ENCODE results near the gene MED13.
A peak's percentile ranks its signal among the peaks of the same experiment; 100 is the strongest.
"Not testable (repeated sequence)": the region's sequence is repeated elsewhere in the genome, so short reads cannot be mapped to it uniquely, and the experiment has no call there.

The MED13 gene

DNA sequence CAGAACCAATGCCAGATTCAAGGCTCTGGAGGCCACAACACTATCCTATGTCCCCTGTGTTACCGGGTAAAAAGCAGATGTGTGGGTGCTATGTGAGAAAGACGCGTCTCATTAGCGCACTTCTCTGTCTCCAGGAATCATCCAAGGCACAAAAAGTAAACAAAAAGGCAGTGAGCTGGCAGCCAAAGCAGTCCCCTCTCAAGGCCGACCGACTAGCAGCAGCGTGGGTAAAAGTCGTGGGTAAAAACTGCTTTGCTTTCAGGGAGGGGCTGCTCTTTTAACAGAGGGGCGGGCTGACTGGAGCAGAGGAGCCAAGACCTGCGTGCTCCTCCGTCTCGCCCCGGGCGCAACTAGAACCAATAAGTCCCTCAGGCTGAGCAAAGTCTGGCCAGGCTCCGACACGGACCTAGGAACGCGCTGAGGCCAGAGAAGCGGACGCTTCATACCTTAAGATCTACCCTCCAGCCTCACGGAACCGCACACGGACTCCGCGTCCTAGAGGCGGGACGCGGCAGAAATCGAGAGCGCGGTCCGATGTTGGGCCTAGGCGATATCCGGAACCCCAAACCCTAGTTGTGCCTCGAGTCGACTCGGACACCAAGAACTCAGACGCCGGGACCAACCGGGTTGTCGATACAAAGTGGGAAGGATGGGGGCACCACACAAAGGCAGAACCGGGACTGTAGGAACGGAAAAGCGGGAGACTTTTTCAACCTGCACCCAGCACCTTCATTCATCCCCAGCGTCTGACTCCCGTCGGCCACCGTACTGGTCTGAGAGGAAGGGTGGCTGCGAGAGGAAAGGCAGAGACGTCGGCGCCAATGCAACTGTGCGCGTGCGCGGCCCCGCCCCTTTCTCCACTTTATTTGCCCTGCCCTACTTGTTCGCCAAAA lies 137.6 kb downstream of the MED13 start, which contains the start of gene INTS2:
INTS2 (minus strand) TSS at position 775 of the 893 bp plus-strand sequence. CDS start 1,338 bp downstream, outside the sequence.
- H3K4me3 ChIP-seq (ENCODE audit: low read depth, low read length), result peak within 1 kb of the TSS; percentile 79
- peaks cover 12% of the 10 kb centered on the region for H3K79me2 ChIP-seq (ENCODE audit: control insufficient read depth, insufficient read depth, low read length, unreplicated experiment)
- 0 out of 2 replicates have a peak, but pooled peaks cover 10% of the 10 kb centered on the region for H3K36me3 ChIP-seq (ENCODE audit: insufficient read depth, low read length)
- H3K27ac ChIP-seq (ENCODE audit: low read depth, low read length), result peak within 1 kb of the TSS; percentile 61
- H2AFZ ChIP-seq (ENCODE audit: low read length, unreplicated experiment), result peak within 1 kb of the TSS; percentile 96
- peaks cover 10% of the 10 kb centered on the region for H3K4me1 ChIP-seq (ENCODE audit: control insufficient read depth, insufficient read depth, low read length, unreplicated experiment)
- H3K27me3 ChIP-seq (ENCODE audit: insufficient read depth, low read length), result no peaks in the 10 kb centered on the region

DNA sequence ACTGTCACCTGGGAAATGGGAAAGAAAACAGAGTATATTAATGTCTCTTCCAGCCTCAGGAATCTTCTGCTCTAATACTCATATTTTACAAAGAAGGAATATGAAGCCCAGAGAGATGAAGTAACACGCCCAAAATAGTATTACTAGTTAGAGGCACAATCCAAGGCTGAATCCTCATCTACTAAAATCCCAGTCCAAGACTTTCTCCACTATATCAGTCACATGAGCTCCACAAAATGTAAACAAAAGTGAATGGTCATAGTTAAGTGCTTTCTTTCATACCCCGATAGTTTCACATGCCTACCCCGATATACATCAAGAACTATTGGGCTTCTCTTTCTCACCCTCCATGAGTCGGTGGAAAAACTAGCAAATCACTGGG lies 138.3 kb downstream of the MED13 start:
- H3K36me3 ChIP-seq (ENCODE audit: insufficient read depth, low read length), result 0 out of 2 replicates have a peak, but pooled peaks cover 13% of the 10 kb centered on the region
- peaks cover 10% of the 10 kb centered on the region for H3K4me1 ChIP-seq (ENCODE audit: control insufficient read depth, insufficient read depth, low read length, unreplicated experiment)
- H3K27ac ChIP-seq (ENCODE audit: low read depth, low read length), result peak overlapping the region; percentile 61
- H3K27me3 ChIP-seq (ENCODE audit: insufficient read depth, low read length), result no peaks in the 10 kb centered on the region
- H3K79me2 ChIP-seq (ENCODE audit: control insufficient read depth, insufficient read depth, low read length, unreplicated experiment), result peaks cover 12% of the 10 kb centered on the region
- H2AFZ ChIP-seq (ENCODE audit: low read length, unreplicated experiment), result peak overlapping the region; percentile 96
- peak overlapping the region; percentile 79 for H3K4me3 ChIP-seq (ENCODE audit: low read depth, low read length)

DNA sequence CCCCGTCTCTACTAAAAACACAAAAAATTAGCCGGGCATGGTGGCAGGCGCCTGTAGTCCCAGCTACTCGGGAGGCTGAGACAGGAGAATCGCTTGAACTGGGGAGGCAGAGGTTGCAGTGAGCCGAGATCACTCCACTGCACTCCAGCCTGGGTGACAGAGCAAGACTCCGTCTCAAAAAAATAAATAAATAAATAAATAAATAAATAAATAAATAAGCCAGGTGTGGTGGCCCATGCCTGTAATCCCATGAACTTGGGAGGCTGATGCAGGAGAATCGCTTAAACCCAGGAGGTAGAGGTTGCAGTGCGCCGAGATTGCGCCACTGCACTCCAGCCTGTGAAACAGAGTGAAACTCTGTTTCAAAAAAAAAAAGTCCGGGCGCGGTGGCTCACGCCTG lies 149.9 kb downstream of the MED13 start:
- not testable (repeated sequence) for H3K27ac ChIP-seq (ENCODE audit: low read depth, low read length); H3K4me1 ChIP-seq (ENCODE audit: control insufficient read depth, insufficient read depth, low read length, unreplicated experiment); H3K79me2 ChIP-seq (ENCODE audit: control insufficient read depth, insufficient read depth, low read length, unreplicated experiment); H3K27me3 ChIP-seq (ENCODE audit: insufficient read depth, low read length); H3K4me3 ChIP-seq (ENCODE audit: low read depth, low read length); H2AFZ ChIP-seq (ENCODE audit: low read length, unreplicated experiment)
- peaks cover 21% of the 10 kb centered on the region for H3K36me3 ChIP-seq (ENCODE audit: insufficient read depth, low read length)

DNA sequence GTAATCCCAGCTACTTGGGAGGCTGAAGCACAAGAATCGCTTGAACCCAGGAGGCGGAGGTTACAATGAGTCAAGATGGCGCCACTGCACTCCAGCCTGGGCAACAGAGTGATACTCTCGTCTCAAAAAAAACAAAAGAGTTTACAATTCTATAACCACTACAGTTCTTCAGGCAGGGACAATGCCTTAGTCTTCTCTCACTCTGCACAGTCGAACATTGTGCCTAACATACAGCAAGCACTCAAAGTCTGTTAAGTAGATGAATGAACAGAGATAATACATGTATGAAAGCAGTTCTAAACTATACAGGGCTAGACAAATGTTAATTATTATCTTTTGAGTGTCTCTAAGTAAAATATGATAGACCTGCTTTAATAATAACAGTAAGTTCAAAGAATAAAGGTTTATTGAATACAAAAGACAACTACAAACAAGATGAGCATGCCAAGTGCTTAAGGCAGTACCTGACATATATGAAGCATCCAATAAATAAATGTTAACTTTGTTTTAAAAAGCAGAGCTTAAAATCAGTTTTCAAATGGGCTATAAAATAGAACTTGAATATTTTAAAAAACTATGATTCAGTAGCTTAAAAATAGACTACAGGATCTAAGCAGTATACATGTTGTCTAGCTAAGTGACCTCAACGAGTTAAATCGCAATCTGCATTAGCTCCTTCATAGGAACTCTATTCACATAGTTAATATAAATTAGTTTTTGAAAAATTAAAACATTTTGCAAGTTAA lies 156.6 kb downstream of the MED13 start:
- no peaks in the 10 kb centered on the region for H3K79me2 ChIP-seq (ENCODE audit: control insufficient read depth, insufficient read depth, low read length, unreplicated experiment)
- H3K27ac ChIP-seq (ENCODE audit: low read depth, low read length), result no peak overlapping the region
- no peaks in the 10 kb centered on the region for H3K27me3 ChIP-seq (ENCODE audit: insufficient read depth, low read length)
- no peaks in the 10 kb centered on the region for H3K4me1 ChIP-seq (ENCODE audit: control insufficient read depth, insufficient read depth, low read length, unreplicated experiment)
- H3K36me3 ChIP-seq (ENCODE audit: insufficient read depth, low read length), result peaks cover 21% of the 10 kb centered on the region
- no peak overlapping the region for H3K4me3 ChIP-seq (ENCODE audit: low read depth, low read length)
- no peak overlapping the region for H2AFZ ChIP-seq (ENCODE audit: low read length, unreplicated experiment)

DNA sequence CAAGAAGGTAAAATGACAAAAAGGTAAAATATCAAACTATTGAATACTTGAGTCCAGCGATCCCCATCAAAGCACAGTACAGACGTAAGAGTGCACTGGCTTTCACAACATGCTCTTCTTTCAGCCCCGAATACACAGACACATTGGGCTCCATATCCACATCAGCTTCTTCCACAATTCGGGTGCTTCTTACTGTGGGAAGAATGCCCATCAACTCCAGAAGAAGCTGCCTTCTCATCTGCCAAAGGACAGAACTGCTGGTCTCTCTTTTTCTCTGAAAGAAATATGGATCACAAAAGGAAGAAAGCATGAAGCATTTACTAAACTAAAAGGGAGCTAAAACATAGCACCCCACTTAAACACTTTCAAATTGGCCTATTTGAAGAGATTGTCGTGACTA lies 157.7 kb downstream of the MED13 start:
- Histone ChIP-seq H3K27ac (ENCODE audit: low read depth, low read length) (no peak overlapping the region), H3K27me3 (ENCODE audit: insufficient read depth, low read length) (no peaks in the 10 kb centered on the region), H3K79me2 (ENCODE audit: control insufficient read depth, insufficient read depth, low read length, unreplicated experiment) (no peaks in the 10 kb centered on the region), H2AFZ (ENCODE audit: low read length, unreplicated experiment) (no peak overlapping the region), H3K4me1 (ENCODE audit: control insufficient read depth, insufficient read depth, low read length, unreplicated experiment) (no peaks in the 10 kb centered on the region), H3K36me3 (ENCODE audit: insufficient read depth, low read length) (peaks cover 22% of the 10 kb centered on the region), H3K4me3 (ENCODE audit: low read depth, low read length) (no peak overlapping the region)

DNA sequence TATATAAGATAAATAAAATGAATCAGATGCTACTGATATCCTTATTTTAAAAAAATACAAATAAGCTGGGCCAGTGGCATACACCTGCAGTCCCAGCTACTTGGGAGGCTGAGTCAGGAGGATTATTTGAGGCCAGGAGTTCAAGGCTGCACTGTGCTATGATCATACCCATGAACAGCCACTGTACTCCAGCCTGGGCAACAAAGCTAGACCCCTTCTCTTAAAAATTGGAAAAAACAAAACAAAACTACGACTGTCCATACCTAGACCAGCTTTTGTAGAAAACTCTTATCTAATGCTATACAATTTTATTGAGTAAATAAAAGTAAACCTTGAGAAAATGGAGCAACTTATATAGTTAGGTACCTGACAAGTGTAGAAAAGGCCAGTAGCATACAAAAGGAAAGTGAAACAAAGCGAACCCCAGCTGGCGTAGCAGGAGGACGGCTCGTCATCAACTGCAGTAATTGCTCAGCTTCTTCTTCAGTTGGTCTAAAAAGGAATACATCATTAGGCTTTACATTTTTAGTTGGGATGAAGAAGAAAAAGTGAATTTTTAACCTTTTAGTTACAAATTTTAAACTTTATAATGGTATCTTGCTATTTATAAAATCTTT lies 160.9 kb downstream of the MED13 start:
- Histone ChIP-seq H3K27me3 (ENCODE audit: insufficient read depth, low read length) (no peaks in the 10 kb centered on the region), H3K4me3 (ENCODE audit: low read depth, low read length) (no peak overlapping the region), H3K79me2 (ENCODE audit: control insufficient read depth, insufficient read depth, low read length, unreplicated experiment) (no peaks in the 10 kb centered on the region), H3K4me1 (ENCODE audit: control insufficient read depth, insufficient read depth, low read length, unreplicated experiment) (no peaks in the 10 kb centered on the region), H3K36me3 (ENCODE audit: insufficient read depth, low read length) (peaks cover 20% of the 10 kb centered on the region), H2AFZ (ENCODE audit: low read length, unreplicated experiment) (no peak overlapping the region), H3K27ac (ENCODE audit: low read depth, low read length) (no peak overlapping the region)

DNA sequence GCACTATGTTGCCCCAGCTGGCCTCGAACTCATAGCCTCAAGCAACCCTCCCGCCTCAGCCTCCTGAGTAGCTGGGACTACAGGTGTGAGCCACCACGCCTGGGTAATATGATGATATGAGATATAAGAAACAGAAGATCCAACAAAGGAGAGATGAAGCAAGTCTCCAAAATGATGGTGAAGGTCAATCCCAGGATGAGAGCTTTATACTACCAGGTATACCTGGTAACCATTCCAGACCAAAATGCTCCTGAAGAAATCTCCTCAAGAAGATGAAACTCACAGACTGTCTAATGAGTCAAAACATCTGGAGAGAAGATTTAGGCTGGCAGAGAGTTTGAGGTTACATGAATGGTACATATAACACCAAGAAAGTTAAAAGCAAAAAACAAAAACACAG lies 161.8 kb downstream of the MED13 start:
- Histone ChIP-seq H3K36me3 (ENCODE audit: insufficient read depth, low read length) (peaks cover 20% of the 10 kb centered on the region), H3K27ac (ENCODE audit: low read depth, low read length) (no peak overlapping the region), H3K4me1 (ENCODE audit: control insufficient read depth, insufficient read depth, low read length, unreplicated experiment) (no peaks in the 10 kb centered on the region), H3K4me3 (ENCODE audit: low read depth, low read length) (no peak overlapping the region), H3K79me2 (ENCODE audit: control insufficient read depth, insufficient read depth, low read length, unreplicated experiment) (no peaks in the 10 kb centered on the region), H3K27me3 (ENCODE audit: insufficient read depth, low read length) (no peaks in the 10 kb centered on the region), H2AFZ (ENCODE audit: low read length, unreplicated experiment) (no peak overlapping the region)

DNA sequence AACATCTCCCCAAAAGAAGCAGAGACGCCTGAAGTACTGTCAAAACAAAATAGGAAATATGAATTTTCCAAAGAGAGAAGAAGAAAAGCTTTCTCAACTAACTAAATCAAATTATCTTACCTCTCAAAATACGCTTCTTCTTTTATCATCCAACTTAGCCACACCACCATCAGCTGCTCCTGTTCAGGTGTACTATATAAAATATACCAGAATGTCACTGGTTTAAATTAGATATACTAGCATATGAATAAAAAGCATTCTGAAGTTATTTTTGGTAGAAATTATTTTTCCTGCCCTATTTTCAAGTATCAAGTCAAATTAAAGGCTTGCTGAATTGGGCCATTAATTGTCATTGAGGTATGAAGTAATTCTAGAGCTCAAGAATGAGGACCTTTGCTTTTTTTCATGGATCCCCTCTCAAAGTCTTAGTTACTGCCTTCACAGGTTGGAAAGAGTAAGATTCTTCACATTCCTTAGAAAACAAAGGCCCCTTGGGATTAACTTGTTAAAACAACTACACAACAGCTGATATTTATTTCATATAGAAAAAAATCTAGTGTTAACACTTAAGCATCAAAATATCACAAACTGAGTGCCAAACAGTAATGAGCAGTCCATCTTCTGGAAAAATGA lies 167.4 kb downstream of the MED13 start:
- Histone ChIP-seq H2AFZ (ENCODE audit: low read length, unreplicated experiment) (no peak overlapping the region), H3K4me3 (ENCODE audit: low read depth, low read length) (no peak overlapping the region), H3K4me1 (ENCODE audit: control insufficient read depth, insufficient read depth, low read length, unreplicated experiment) (no peaks in the 10 kb centered on the region), H3K27me3 (ENCODE audit: insufficient read depth, low read length) (no peaks in the 10 kb centered on the region), H3K79me2 (ENCODE audit: control insufficient read depth, insufficient read depth, low read length, unreplicated experiment) (no peaks in the 10 kb centered on the region), H3K27ac (ENCODE audit: low read depth, low read length) (no peak overlapping the region), H3K36me3 (ENCODE audit: insufficient read depth, low read length) (peaks cover 23% of the 10 kb centered on the region; the same call in 1 of the 2 replicates)

DNA sequence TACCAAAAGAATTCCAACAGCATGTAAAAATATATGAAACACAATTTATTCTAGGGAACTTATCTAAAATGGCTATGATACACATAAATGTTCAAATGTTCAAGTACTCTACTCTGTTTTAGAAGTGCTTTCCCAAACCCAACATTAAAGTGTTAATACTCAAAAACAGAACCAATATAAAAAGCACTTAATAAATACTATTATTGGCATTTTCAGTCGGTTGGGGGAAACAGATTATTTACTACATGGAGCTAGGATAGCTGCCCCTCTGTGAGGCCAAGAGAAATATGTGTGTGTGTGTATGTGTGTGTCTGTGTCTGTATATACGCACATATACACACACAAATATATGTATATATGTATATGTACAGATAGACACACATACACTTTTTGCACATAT lies 169.7 kb downstream of the MED13 start:
- Histone ChIP-seq H2AFZ (ENCODE audit: low read length, unreplicated experiment) (no peak overlapping the region), H3K4me3 (ENCODE audit: low read depth, low read length) (no peak overlapping the region), H3K79me2 (ENCODE audit: control insufficient read depth, insufficient read depth, low read length, unreplicated experiment) (no peaks in the 10 kb centered on the region), H3K36me3 (ENCODE audit: insufficient read depth, low read length) (peaks cover 14% of the 10 kb centered on the region; the same call in 1 of the 2 replicates), H3K27ac (ENCODE audit: low read depth, low read length) (no peak overlapping the region), H3K27me3 (ENCODE audit: insufficient read depth, low read length) (no peaks in the 10 kb centered on the region), H3K4me1 (ENCODE audit: control insufficient read depth, insufficient read depth, low read length, unreplicated experiment) (no peaks in the 10 kb centered on the region)

DNA sequence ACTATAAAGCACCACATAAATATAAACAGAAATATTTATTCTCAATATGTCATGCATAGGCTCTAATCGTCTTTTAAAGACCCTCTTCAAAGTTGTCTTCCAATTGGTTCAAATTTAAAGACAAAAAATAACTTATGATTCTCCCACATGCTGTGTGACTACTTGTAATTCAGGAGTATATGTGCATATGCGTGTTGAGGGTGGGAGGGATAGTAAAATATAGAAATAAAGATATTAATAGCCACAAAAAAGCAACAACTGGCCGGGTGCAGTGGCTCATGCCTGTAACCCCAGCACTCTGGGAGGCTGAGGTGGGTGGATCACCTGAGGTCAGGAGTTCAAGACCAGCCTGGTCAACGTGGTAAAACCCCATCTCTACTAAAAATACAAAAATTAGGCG lies 170.8 kb downstream of the MED13 start:
- not testable (repeated sequence) for H3K27me3 ChIP-seq (ENCODE audit: insufficient read depth, low read length); H3K4me1 ChIP-seq (ENCODE audit: control insufficient read depth, insufficient read depth, low read length, unreplicated experiment); H3K27ac ChIP-seq (ENCODE audit: low read depth, low read length); H3K79me2 ChIP-seq (ENCODE audit: control insufficient read depth, insufficient read depth, low read length, unreplicated experiment); H3K36me3 ChIP-seq (ENCODE audit: insufficient read depth, low read length); H2AFZ ChIP-seq (ENCODE audit: low read length, unreplicated experiment); H3K4me3 ChIP-seq (ENCODE audit: low read depth, low read length)

All from ACC112 (cell line).